Psoas muscle (tissue), 8 donors: ENCODE results near the gene RAB10. TPM values are rescaled to one million over a fixed set of nuclear protein-coding genes. Genes with fewer than 3 reads are reported as not detected.
A peak's percentile ranks its signal among the peaks of the same experiment; 100 is the strongest.
"Not testable (repeated sequence)": the region's sequence is repeated elsewhere in the genome, so short reads cannot be mapped to it uniquely, and the experiment has no call there.

ENCODE experiments used
- ATAC-seq, 4 donors: fragments of 200-7000 bp; cut with Tn5 transposase; one replicate each; pipeline ENCODE4 v1.9.1; 2020; ENCODE audit warnings: moderate library complexity in 3 of 4, mild to moderate bottlenecking in 2 of 4
- DNase-seq, 2 donors: peaks; one replicate each; pipeline ENCODE4 v3.0.0-alpha.2; 2020
- H3K27ac ChIP-seq: fragments of 200-600 bp; one replicate; pipeline ENCODE4 v1.8.0; 2022
- H3K27me3 ChIP-seq, 3 donors: fragments of 200-600 bp in 1 of 3; one replicate each; pipeline versions ENCODE4 v1.6.1 to v1.8.0; 2013 to 2022; ENCODE audit warnings: low read length in 2 of 3, mild to moderate bottlenecking in 2 of 3, moderate library complexity in 1 of 3; ENCODE audit not compliant: insufficient read depth in 3 of 3
- H3K36me3 ChIP-seq, 2 donors: fragments of 200-600 bp in 1 of 2; one replicate each; pipeline versions ENCODE4 v1.6.1 to v1.8.0; 2013 to 2022; ENCODE audit warnings: low read depth in 1 of 2, mild to moderate bottlenecking in 1 of 2, moderate library complexity in 1 of 2; ENCODE audit not compliant: insufficient read depth in 1 of 2
- H3K4me1 ChIP-seq: fragments of 200-600 bp; one replicate; pipeline ENCODE4 v1.8.0; 2022
- H3K4me3 ChIP-seq: fragments of 200-600 bp; one replicate; pipeline ENCODE4 v1.8.0; 2022; ENCODE audit warnings: mild to moderate bottlenecking
- H3K9me3 ChIP-seq: fragments of 200-600 bp; one replicate; pipeline ENCODE4 v1.8.0; 2022
- CTCF ChIP-seq: fragments of 200-600 bp; IDR thresholded peaks from one replicate; pipeline ENCODE4 v1.8.0; 2022; ENCODE audit warnings: antibody characterized with exemption
- WGBS, 3 donors: extraction: QIAGEN DNeasy Blood & Tissue Kit; methylation state at CpG; one replicate each; pipeline versions ENCODE4 v1.1.6 to v1.1.7; 2013; 5-methylcytosine and 5-hydroxymethylcytosine counted together
- intact Hi-C, 2 donors: fragments of 100-400 bp; cut with DNase I; formaldehyde crosslinking; loops; one replicate each; pipeline versions ENCODE4 v1.11.0 to v1.14.2; 2022
- polyA plus RNA-seq, 3 donors: library from polyadenylated mRNA; stranded (reverse); fragments of 200-250 nt; gene quantifications; one replicate each; pipeline ENCODE4 v1.2.3, GENCODE V29; 2013
- total RNA-seq, 4 donors: library from RNA; stranded (reverse); fragmentation: NEBNext Ultra II Directional in 2 of 4; extraction: Animal tissue kit (Norgen Biotek cat#: 25700) in 2 of 4; gene quantifications; one replicate each; pipeline versions ENCODE4 v1.2.1 to v1.2.4, GENCODE V29; 2021 to 2023
- donor health status: healthy with polysubstance abuse.
- donor health status: DM: no; HTN: no; CAD: no; lungs with moderate emphysema.
- donor health status: Bipolar disorder and iron deficiency.
- donor health status: healthy.
- donor health status: DM: yes; HTN: yes; CAD: no.
- donor health status: DM: no; HTN: no; CAD: no.
- donor health status: DM: no; HTN: no; CAD: no.
- donor health status: DM: yes; HTN: yes; CAD: no.

RAB10 gene
- total and polyA plus RNA-seq, 7 donors: 76.5 to 170 (median 147) TPM

DNA sequence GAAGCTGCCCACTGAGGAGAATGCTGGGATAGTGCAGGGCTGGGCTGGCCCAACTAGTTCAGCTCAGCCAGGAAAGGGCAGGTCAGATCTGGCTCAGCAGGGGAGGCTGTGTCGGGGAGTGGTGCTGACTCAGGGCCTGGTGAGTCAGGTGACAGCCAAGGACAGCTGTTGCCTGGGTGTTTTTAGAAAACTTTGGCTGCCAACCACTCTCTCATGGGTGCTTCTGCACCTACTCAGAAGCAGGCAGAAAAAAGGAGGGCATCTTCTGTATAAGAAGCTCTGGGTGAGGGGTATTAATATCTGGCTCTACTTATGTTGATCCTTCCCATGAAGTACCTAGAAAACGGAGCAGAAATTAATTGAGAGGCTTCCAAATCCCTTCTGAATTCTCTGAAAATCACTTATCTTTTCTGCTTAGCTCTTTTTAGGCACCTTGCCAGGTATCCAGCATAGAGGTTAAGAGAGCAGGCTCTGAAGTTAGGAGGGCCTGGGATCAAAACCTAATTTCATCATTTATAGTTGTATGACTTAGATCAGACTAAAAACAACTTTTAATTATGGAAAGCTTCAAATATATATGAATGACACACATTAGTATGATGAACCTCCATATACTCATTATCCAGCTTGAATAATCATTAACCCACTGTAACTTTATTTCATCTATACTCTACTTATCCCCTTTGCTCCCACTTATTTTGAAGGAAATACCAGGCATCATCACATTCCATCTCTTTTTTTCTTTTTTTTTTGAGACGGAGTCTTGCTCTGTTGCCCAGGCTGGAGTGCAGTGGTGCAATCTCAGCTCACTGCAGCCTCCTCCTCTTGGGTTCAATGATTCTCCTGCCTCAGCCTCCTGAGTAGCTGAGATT, 15.5 kb upstream of the RAB10 start:
- peak; percentile 82 to 92 for DNase-seq
- 26 to 37% (median 26%) methylated on average over 3 of the region's 3 CpGs for WGBS, 3 donors
- peak overlapping the region; percentile 88 for H3K27ac ChIP-seq
- no peaks in the 10 kb centered on the region for H3K9me3 ChIP-seq
- H3K36me3 ChIP-seq: no peaks in the 10 kb centered on the region
- H3K4me3 ChIP-seq: no peak overlapping the region
- peaks cover 27% of the 10 kb centered on the region for H3K4me1 ChIP-seq
- H3K27me3 ChIP-seq: no peaks in the 10 kb centered on the region
- no peak for TF ChIP-seq CTCF
- intact Hi-C loops: no loop called here
- peak; percentile 99 for ATAC-seq

GRCh38 chr2:26020231-26020640, 13.6 kb upstream of the RAB10 start:
- ATAC-seq (no peak), DNase-seq (no peak)
- Histone ChIP-seq H3K27me3 (no peaks in the 10 kb centered on the region), H3K4me3 (no peak overlapping the region), H3K27ac (no peak overlapping the region), H3K36me3 (no peaks in the 10 kb centered on the region), H3K4me1 (peaks cover 27% of the 10 kb centered on the region), H3K9me3 (peaks cover 4% of the 10 kb centered on the region)
- WGBS, 3 donors: 68 to 88% (median 77%) methylated on average over 4 of the region's 4 CpGs
- intact Hi-C loops: no loop called here
- no peak for TF ChIP-seq CTCF

DNA sequence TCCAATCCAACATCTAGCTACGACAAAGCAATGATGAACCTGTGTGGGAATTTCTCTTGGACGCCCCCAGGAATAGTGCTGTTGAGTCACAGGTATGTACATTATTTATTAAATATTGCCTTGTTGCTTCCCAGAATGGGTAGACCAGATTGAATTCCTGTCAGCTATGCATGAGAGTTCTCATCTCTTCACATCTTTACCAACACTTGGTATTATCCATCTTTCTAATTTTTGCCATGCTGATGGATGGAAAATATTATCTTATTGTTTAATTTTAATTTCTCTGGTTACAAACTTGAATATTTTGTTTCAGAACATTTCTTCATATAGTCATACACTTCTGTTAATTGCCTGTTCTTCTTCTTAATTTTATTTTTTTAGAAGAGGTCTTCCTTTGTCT, 9.6 kb upstream of the RAB10 start:
- H3K9me3 ChIP-seq: peaks cover 4% of the 10 kb centered on the region
- ATAC-seq: no peak
- intact Hi-C loops: no loop called here
- WGBS, 3 donors: 96 to 99% (median 99%) methylated on average over 2 of the region's 2 CpGs
- no peaks in the 10 kb centered on the region for H3K27me3 ChIP-seq
- no peak overlapping the region for H3K27ac ChIP-seq
- no peak overlapping the region for H3K4me3 ChIP-seq
- no peaks in the 10 kb centered on the region for H3K36me3 ChIP-seq
- no peak for TF ChIP-seq CTCF
- H3K4me1 ChIP-seq: no peaks in the 10 kb centered on the region
- no peak for DNase-seq

DNA sequence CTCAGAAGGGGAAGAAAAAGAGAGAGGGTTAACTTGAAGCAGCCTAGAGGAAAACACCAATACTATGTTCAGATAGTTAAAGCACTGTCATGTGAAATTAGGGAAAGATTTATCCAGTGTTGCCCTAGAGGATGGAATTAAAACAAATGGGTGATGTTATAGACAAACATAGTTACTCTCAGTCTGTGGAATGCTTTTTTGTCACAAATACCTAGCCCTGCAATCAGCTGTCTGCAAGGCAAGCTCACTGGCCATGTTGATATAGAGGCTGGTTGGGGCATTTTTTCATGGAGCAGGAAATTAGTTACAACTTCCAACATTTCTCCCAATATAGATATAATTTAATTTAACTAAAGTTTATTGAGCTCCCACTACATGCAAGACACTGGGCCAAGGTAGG, 8.4 kb upstream of the RAB10 start:
- intact Hi-C loops: no loop called here
- no peak for ATAC-seq
- Histone ChIP-seq H3K4me1 (no peaks in the 10 kb centered on the region), H3K27me3 (no peaks in the 10 kb centered on the region), H3K27ac (no peak overlapping the region), H3K4me3 (no peak overlapping the region), H3K9me3 (peaks cover 4% of the 10 kb centered on the region), H3K36me3 (no peaks in the 10 kb centered on the region)
- TF ChIP-seq CTCF: no peak
- DNase-seq: no peak

DNA sequence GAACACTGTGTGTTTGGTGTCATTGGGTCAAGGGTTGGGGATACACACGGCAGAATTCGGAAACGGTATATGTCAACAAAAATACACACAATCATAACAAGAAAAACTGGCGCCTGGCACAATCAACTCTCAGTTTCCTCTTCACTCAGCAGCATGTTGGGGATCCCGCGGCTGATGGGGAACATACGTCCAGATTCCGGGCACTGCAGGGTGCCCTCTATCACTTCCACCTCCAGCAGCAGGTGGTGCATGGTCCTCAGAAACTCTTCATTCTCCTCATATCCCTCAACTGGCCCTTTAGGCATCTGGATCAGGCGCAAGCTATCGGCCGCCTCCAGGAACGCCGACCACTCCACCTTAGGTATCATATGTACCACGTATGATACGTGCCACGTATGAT, 5.8 kb upstream of the RAB10 start:
- intact Hi-C loops, H3K4me1 ChIP-seq, H3K27ac ChIP-seq, DNase-seq, H3K27me3 ChIP-seq, H3K36me3 ChIP-seq, H3K4me3 ChIP-seq, H3K9me3 ChIP-seq, ATAC-seq: not testable (repeated sequence)
- 94 to 96% (median 95%) methylated on average over 16 of the region's 16 CpGs for whole genome bisulfite sequencing, 3 donors

DNA sequence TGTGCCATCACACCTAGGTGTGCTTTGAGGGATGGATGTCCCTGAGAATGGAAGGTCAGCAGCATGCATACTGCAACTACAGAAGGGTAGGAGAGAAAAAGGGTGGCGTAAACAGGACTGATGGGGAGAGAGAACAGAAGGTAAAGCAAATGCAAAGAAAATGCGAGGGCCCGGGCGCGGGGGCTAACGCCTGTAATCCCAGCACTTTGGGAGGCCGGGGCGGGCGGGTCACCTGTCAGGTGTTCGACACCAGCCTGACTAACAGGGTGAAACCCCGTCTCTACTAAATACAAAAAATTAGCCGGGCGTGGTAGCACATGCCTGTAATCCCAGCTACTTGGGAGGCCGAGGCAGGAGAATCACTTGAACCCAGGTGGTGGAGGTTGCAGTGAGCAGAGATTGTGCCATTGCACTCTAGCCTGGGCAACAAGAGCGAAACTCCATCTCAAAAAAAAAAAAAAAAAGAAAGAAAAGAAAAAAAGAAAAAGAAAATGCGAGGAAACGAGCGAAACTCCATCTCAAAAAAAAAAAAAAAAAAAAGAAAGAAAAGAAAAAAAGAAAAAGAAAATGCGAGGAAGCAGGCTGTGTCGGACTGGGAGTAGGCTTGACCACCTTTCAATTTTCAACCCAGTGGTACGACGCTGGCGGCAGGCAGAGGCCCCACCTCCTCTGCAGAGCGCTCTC, 1.2 kb upstream of the RAB10 start:
- peak overlapping the region; percentile 98 for H3K27ac ChIP-seq
- H3K27me3 ChIP-seq, DNase-seq, H3K9me3 ChIP-seq, H3K36me3 ChIP-seq: not testable (repeated sequence)
- 22 to 28% (median 24%) methylated on average over 23 to 24 of the region's 24 CpGs for WGBS, 3 donors
- peak overlapping the region; percentile 97 for H3K4me3 ChIP-seq
- intact Hi-C loops: loop anchor here (5.0 kb wide), 2 partner anchors 35 to 40 kb away; no protein-coding TSS in a partner anchor
- H3K4me1 ChIP-seq: peaks cover 17% of the 10 kb centered on the region
- peak; percentile 28 to 46 (median 38) for ATAC-seq
